ENCODE data around the gene LRMDA. TPM values are rescaled to one million over a fixed set of nuclear protein-coding genes. Genes with fewer than 3 reads are reported as not detected.

LRMDA gene
- total and polyA plus RNA-seq, 2 of the 8 experiments (the other 6 are each of a cell fraction or from before 2014, with no cell fraction given): 0.86 to 2.8 TPM

DNA sequence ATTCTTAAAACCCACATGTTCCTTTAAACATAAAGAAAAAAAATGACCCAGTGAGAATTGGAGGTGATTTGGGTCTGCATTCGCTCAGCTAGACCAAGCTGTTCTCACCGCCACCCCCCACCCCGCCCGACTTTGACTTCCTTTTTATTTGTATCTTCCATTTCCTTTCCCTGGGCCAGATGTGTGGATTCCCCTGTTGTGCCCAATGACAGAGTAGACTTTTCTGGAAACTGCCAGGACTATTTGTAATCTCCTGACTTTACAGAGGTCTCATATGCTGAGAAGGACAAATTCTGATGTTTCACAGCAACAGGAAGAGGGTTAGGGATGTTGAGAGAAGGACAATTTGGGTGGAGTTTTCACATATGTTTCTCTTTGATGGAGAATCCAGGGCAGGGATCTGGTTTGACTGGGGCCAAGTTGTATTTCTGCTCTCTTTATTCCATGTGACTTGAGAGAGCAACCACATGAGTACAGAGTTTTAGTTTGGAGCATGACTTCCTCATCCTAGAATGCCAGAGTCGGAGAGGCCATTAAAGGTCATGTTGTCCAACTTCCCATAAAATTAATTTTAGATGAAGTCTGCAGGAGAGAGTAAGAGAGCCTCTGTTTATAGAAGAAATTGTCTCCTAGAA is 1023.2 kb downstream of the LRMDA start:
- Histone ChIP-seq H3K36me3 (ENCODE audit: control insufficient read depth in 2 of 4, insufficient read depth in 4 of 4, low read length in 3 of 4) (no peaks in the 10 kb centered on the region), H2BK5ac (ENCODE audit: low read depth, low read length) (no peak overlapping the region), H2BK20ac (ENCODE audit: low read length) (no peak overlapping the region), H2BK120ac (replicated peaks; ENCODE audit: low read depth, low read length) (no peak overlapping the region), H3K4me2 (ENCODE audit: insufficient read depth in 1 of 2, low read depth in 2 of 2, low read length in 2 of 2) (no peak overlapping the region), H2AK5ac (ENCODE audit: low read depth, low read length) (no peak overlapping the region), H3K4me3 (ENCODE audit: extremely low read depth in 1 of 4, insufficient read depth in 2 of 4, low read depth in 3 of 4, low read length in 4 of 4) (no peak overlapping the region), H3K14ac (ENCODE audit: insufficient read length) (no peak overlapping the region), H3K56ac (replicated peaks; ENCODE audit: insufficient read length, low read depth, low read length) (no peak overlapping the region), H3K79me2 (ENCODE audit: control insufficient read depth in 1 of 2, insufficient read depth in 2 of 2, low read length in 2 of 2) (no peaks in the 10 kb centered on the region), H3K9me3 (ENCODE audit: insufficient read depth in 2 of 2, low read depth in 1 of 2, low read length in 1 of 2) (no peaks in the 10 kb centered on the region), H4K8ac (ENCODE audit: extremely low read depth, insufficient read depth, low read length) (no peak overlapping the region), H4K5ac (ENCODE audit: insufficient read length, low read depth, low read length) (no peak overlapping the region), H3K18ac (ENCODE audit: extremely low read depth, low read length) (no peak overlapping the region), H4K91ac (replicated peaks; ENCODE audit: insufficient read length, low read length) (no peak overlapping the region), H3K79me1 (ENCODE audit: low read depth, low read length) (no peaks in the 10 kb centered on the region), H3K27ac (ENCODE audit: low read depth, low read length) (no peak overlapping the region), H3K4ac (replicated peaks; ENCODE audit: insufficient read length, low read depth, low read length) (no peak overlapping the region), H2BK15ac (ENCODE audit: low read length) (no peak overlapping the region), H3K23ac (ENCODE audit: insufficient read length) (no peak overlapping the region), H3K4me1 (replicated peaks in 1 of 4; ENCODE audit: control insufficient read depth in 3 of 4, insufficient read depth in 4 of 4, low read length in 3 of 4) (no peaks in the 10 kb centered on the region), H3K27me3 (replicated peaks in 1 of 4; ENCODE audit: control insufficient read depth in 3 of 4, extremely low read depth in 1 of 4, insufficient read depth in 3 of 4, low read length in 3 of 4) (no peaks in the 10 kb centered on the region), H2AFZ (ENCODE audit: low read length) (no peak overlapping the region), H4K20me1 (replicated peaks in 1 of 2; ENCODE audit: control insufficient read depth in 1 of 2, insufficient read depth in 2 of 2, low read length in 2 of 2) (no peaks in the 10 kb centered on the region), H3K23me2 (ENCODE audit: low read depth, low read length) (no peaks in the 10 kb centered on the region), H3K9ac (replicated peaks in 1 of 4; ENCODE audit: extremely low read depth in 1 of 4, low read depth in 3 of 4, low read length in 3 of 4) (no peak overlapping the region), H2BK12ac (ENCODE audit: low read depth, low read length) (no peak overlapping the region)
- WGBS, 2 experiments (ENCODE audit: extremely low coverage in 1 of 2, insufficient coverage in 1 of 2, insufficient read length in 1 of 2, insufficient replicate concordance in 2 of 2, low coverage in 1 of 2, low lambda C conversion rate in 2 of 2, missing lambda C conversion rate in 1 of 2): 87% methylated on average over 5 of the region's 5 CpGs; no CpG with 5 or more reads in 1 of the 2 experiments
- no peak for DNase-seq (ENCODE audit: low read depth in 1 of 2, low spot score in 2 of 2)
- ChIA-PET CTCF (ENCODE audit: partially characterized antibody) (no interaction called here), POLR2A (ENCODE audit: partially characterized antibody) (no interaction called here)
- FAIRE-seq: no peak
- no peak for TF ChIP-seq KDM5A (IDR thresholded peaks at IDR 0.05; ENCODE audit: low read length)
- TF ChIP-seq ASH2L (IDR thresholded peaks at IDR 0.05; ENCODE audit: low read length): no peak
- no peak for TF ChIP-seq HDAC2 (IDR thresholded peaks at IDR 0.05; ENCODE audit: borderline replicate concordance in 1 of 2, low read depth in 2 of 2, low read length in 2 of 2)
